Rectal smooth muscle tissue (tissue), 1 donor: ENCODE data around the gene TNFRSF25.
A peak's percentile ranks its signal among the peaks of the same experiment; 100 is the strongest.

Experiments
- H3K27ac ChIP-seq: one replicate; pipeline ENCODE4 v1.7.0; 2013; ENCODE audit warnings: low read depth, low read length, inconsistent platforms
- H3K27me3 ChIP-seq: one replicate; pipeline ENCODE4 v1.7.0; 2013; ENCODE audit warnings: low read length; ENCODE audit not compliant: control insufficient read depth, insufficient read depth
- H3K36me3 ChIP-seq: one replicate; pipeline ENCODE4 v1.7.0; 2013; ENCODE audit warnings: low read length; ENCODE audit not compliant: control insufficient read depth, insufficient read depth
- H3K4me1 ChIP-seq: one replicate; pipeline ENCODE4 v1.7.0; 2013; ENCODE audit warnings: low read length; ENCODE audit not compliant: control insufficient read depth, insufficient read depth
- H3K4me3 ChIP-seq: one replicate; pipeline ENCODE4 v1.7.0; 2013; ENCODE audit warnings: low read length
- H3K9ac ChIP-seq: one replicate; pipeline ENCODE4 v1.7.0; 2013; ENCODE audit warnings: low read length

TNFRSF25 gene

GRCh38 chr1:6467744-6468688, 2.0 kb upstream of the TNFRSF25 start:
- Histone ChIP-seq H3K36me3 (peaks cover 5% of the 10 kb centered on the region), H3K9ac (no peak overlapping the region), H3K27ac (no peak overlapping the region), H3K4me3 (no peak overlapping the region), H3K4me1 (no peaks in the 10 kb centered on the region), H3K27me3 (no peaks in the 10 kb centered on the region)

GRCh38 chr1:6467224-6467623, 1.3 kb upstream of the TNFRSF25 start:
- no peaks in the 10 kb centered on the region for H3K27me3 ChIP-seq
- no peaks in the 10 kb centered on the region for H3K4me1 ChIP-seq
- H3K36me3 ChIP-seq, result peaks cover 5% of the 10 kb centered on the region
- H3K4me3 ChIP-seq, result no peak overlapping the region
- no peak overlapping the region for H3K27ac ChIP-seq
- no peak overlapping the region for H3K9ac ChIP-seq

- Histone ChIP-seq H3K27ac (no peak overlapping the region), H3K9ac (no peak overlapping the region), H3K27me3 (no peaks in the 10 kb centered on the region), H3K4me1 (no peaks in the 10 kb centered on the region), H3K36me3 (peaks cover 5% of the 10 kb centered on the region), H3K4me3 (no peak overlapping the region)
These were observed 778 bp upstream of the TNFRSF25 start for GRCh38 chr1:6466751-6467150.

- H3K9ac ChIP-seq, result no peak overlapping the region
These were observed 440 bp downstream of the TNFRSF25 start for GRCh38 chr1:6465461-6466005.

GRCh38 chr1:6464915-6465314, 1.1 kb downstream of the TNFRSF25 start:
- peaks cover 5% of the 10 kb centered on the region for H3K36me3 ChIP-seq
- H3K9ac ChIP-seq, result no peak overlapping the region
- H3K4me1 ChIP-seq, result no peaks in the 10 kb centered on the region
- no peak overlapping the region for H3K27ac ChIP-seq
- H3K27me3 ChIP-seq, result no peaks in the 10 kb centered on the region
- H3K4me3 ChIP-seq, result no peak overlapping the region

More at GRCh38 chr1:6465461-6466005, 440 bp downstream of the TNFRSF25 start:
- Histone ChIP-seq H3K27me3 (no peaks in the 10 kb centered on the region), H3K4me1 (no peaks in the 10 kb centered on the region), H3K36me3 (peaks cover 5% of the 10 kb centered on the region), H3K27ac (no peak overlapping the region), H3K4me3 (peak overlapping the region; percentile 46)

GRCh38 chr1:6464514-6464836, 1.5 kb downstream of the TNFRSF25 start:
- H3K27ac ChIP-seq, result no peak overlapping the region

GRCh38 chr1:6463120-6463412, 2.9 kb downstream of the TNFRSF25 start:
- Histone ChIP-seq H3K36me3 (no peaks in the 10 kb centered on the region), H3K27ac (no peak overlapping the region), H3K9ac (no peak overlapping the region), H3K27me3 (no peaks in the 10 kb centered on the region), H3K4me1 (no peaks in the 10 kb centered on the region), H3K4me3 (no peak overlapping the region)

More at GRCh38 chr1:6464514-6464836, 1.5 kb downstream of the TNFRSF25 start:
- no peak overlapping the region for H3K4me3 ChIP-seq
- H3K27me3 ChIP-seq, result no peaks in the 10 kb centered on the region
- H3K4me1 ChIP-seq, result no peaks in the 10 kb centered on the region
- H3K36me3 ChIP-seq, result peaks cover 5% of the 10 kb centered on the region
- H3K9ac ChIP-seq, result no peak overlapping the region

- H3K4me1 ChIP-seq, result no peaks in the 10 kb centered on the region
- H3K4me3 ChIP-seq, result no peak overlapping the region
- no peak overlapping the region for H3K9ac ChIP-seq
- no peak overlapping the region for H3K27ac ChIP-seq
- no peaks in the 10 kb centered on the region for H3K36me3 ChIP-seq
- H3K27me3 ChIP-seq, result no peaks in the 10 kb centered on the region
These were observed 3.4 kb downstream of the TNFRSF25 start for GRCh38 chr1:6462412-6463119.

GRCh38 chr1:6461538-6462411, 4.2 kb downstream of the TNFRSF25 start:
- Histone ChIP-seq H3K4me3 (no peak overlapping the region), H3K27ac (no peak overlapping the region), H3K27me3 (no peaks in the 10 kb centered on the region), H3K4me1 (no peaks in the 10 kb centered on the region), H3K9ac (no peak overlapping the region), H3K36me3 (no peaks in the 10 kb centered on the region)

- Histone ChIP-seq H3K27me3 (no peaks in the 10 kb centered on the region), H3K36me3 (no peaks in the 10 kb centered on the region), H3K4me3 (no peak overlapping the region), H3K4me1 (no peaks in the 10 kb centered on the region), H3K9ac (no peak overlapping the region), H3K27ac (no peak overlapping the region)
These were observed 4.9 kb downstream of the TNFRSF25 start for GRCh38 chr1:6461051-6461530.

- Histone ChIP-seq H3K4me3 (no peak overlapping the region), H3K36me3 (no peaks in the 10 kb centered on the region), H3K27ac (no peak overlapping the region), H3K27me3 (no peaks in the 10 kb centered on the region), H3K9ac (no peak overlapping the region), H3K4me1 (no peaks in the 10 kb centered on the region)
These were observed 5.5 kb downstream of the TNFRSF25 start for GRCh38 chr1:6460301-6461050.
